HG03565 (cell line): ENCODE results near the gene TOB1.

Source experiments
- ATAC-seq: cut with Tn5 transposase; IDR thresholded peaks from one replicate; pipeline ENCODE4 v1.9.1; 2021; ENCODE audit warnings: mild to moderate bottlenecking, moderate library complexity; ENCODE audit not compliant: unreplicated experiment

TOB1 gene, protein sequence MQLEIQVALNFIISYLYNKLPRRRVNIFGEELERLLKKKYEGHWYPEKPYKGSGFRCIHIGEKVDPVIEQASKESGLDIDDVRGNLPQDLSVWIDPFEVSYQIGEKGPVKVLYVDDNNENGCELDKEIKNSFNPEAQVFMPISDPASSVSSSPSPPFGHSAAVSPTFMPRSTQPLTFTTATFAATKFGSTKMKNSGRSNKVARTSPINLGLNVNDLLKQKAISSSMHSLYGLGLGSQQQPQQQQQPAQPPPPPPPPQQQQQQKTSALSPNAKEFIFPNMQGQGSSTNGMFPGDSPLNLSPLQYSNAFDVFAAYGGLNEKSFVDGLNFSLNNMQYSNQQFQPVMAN

DNA sequence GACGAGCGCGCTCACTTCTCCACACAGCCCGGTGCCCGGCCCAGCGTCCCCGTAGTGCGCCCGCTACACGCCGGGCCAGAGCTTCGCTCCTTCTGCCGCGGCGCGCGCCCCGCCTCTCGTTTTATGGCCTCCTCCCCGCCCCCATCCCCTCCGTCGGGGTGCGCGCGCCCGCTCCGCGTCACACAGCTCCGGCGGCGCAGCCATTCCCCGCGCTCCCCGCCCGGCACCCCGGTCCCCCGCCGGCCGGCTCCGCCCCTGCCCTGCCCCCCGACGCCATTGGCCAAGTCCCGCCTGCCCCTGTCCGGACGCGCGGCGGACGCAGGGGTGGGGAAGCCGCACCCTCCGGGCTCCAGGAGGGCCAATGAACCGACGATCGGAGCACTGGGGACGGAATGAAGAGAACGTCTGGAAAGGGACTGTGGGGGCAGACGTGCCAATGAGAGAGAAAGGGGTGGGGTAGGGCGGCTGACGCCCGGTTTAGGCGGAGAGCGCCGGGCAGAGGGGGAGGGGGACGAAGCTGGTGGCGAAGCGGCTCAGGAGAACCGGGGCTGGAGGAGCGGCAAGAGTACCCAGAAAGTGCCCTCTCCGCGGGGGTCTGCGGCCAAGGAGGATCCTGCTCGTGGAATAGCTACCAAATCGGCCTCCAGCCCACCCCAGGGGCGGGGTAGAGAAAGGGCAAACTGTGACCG is at the start of gene TOB1:
Gene TOB1, minus strand, starts transcription at position 94 of the 689 bp plus-strand sequence. CDS start 2,337 bp downstream, outside the sequence.
- ATAC-seq = peak; percentile 44

DNA sequence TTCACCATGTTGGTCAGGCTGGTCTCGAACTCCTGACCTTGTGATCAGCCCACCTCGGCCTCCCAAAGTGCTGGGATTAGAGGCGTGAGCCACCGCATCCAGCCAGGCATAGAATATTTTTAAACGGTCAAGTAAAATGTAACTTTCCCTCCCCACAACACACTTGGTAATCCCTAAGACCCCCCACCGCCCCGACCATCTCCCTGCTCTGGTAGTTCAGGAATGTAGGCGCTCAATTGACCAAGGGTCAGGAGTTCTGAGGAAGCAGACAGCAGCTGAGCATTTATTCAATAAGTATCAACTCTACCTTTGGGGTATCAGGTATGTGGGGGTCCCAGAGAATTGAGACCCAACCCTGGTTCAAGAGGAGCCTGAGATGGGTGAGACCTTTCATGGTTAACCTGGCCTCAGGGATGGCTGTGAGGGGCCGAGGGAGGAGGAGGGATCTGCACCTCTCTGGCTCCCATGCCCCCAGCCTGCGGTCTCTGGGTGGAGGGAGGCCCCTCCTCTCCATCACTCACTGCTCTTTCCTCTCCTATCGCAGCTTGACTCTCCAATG is 48.4 kb upstream of the TOB1 start:
- ATAC-seq = no peak

DNA sequence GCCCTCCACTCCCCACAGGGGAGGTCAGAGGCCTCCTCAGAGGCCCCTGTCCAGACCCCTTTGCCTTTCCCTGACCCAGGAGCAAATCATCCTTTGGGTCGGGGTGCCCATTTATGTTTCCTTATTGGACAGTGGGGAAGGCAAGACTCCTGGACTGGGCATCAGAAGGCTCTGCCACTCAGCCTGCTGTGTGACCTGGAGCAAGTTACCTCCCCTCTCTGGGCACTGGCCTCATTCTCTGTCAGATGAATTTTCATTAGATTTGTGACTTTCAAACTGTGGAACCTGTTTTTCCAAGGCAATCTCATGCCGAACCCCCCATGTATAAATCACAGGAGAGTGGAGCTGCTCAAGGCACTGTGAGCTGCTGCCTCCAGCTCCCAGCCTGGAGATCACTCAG is 47.0 kb upstream of the TOB1 start:
- ATAC-seq = no peak

DNA sequence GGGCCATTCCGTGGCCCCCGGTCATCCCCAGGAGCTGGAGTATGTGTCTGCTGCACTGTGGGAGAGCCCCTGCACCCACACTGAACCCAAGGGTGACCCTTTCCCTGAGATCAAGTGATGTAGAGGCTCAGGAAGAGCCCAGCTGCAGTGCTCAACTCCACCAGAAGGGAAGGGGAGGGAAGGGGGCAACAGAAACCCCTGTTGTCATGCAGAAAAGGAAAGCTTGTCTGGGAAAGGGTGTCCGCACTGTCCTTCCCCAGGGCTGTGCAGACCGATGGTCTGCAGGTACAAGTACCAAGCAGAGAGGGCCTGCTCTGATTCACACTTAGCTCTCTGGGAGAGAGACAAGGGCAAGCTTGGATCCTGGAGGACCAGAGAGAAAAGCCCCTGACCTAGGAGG is 45.7 kb upstream of the TOB1 start:
- ATAC-seq = no peak

DNA sequence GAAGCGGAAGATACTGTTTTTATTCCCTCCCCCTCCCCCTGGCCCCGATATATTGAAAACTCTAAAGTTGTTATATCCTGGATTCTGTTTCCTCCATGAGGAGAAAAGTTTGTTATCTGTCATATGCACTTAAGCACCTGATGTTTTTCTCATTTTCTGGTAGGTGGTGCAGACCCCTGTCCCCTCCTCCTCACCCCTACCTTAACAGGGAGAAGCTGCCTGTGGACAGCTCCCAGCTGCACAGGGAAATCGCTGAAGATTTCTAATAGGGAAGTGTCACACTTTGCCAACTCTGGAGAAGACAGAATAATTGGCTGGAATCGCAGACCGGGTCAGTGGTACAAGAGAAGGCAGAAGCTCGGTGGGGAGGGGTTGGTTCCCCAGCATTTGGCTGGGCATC is 45.3 kb upstream of the TOB1 start:
- no peak for ATAC-seq

DNA sequence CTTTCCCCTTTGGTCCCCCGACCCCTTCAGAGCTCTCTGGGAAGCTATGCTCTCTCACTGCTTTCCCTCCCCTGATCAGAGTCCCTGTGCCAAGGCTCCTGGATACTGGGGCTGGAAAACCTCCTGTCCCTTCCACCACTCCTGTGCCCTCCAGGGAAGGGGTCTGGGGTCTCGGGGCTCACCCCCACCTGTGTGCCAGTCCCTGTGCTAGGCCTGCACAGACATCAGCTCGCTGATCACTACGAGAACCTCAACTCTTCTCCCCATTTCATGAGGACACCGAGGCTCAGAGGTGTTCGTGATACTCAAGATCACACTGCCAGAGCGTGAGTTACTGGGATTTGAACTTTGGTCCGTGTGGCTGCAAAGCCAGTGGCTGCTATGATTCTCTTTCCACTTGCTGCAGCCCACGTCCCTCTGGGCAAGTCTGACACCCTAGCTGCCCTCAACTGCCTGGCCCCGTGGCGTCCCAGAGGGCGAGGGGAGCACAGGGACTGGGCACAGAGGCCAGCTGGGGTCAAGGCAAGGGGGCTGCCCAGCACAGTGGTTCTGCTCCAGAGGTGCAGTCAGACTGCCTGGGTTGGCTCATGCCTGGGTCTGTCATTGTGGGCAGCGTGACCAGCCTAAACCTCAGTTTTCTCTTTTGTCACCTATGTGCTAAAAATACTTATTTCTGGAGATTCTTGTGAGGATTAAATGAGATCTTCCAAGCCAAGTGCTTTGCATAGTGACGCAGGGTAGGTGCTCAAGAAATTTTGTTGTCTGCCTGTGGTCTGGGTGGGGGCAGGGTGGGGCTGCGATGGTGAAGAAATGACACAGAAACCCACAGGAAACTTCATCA is 43.8 kb upstream of the TOB1 start:
- ATAC-seq = no peak

DNA sequence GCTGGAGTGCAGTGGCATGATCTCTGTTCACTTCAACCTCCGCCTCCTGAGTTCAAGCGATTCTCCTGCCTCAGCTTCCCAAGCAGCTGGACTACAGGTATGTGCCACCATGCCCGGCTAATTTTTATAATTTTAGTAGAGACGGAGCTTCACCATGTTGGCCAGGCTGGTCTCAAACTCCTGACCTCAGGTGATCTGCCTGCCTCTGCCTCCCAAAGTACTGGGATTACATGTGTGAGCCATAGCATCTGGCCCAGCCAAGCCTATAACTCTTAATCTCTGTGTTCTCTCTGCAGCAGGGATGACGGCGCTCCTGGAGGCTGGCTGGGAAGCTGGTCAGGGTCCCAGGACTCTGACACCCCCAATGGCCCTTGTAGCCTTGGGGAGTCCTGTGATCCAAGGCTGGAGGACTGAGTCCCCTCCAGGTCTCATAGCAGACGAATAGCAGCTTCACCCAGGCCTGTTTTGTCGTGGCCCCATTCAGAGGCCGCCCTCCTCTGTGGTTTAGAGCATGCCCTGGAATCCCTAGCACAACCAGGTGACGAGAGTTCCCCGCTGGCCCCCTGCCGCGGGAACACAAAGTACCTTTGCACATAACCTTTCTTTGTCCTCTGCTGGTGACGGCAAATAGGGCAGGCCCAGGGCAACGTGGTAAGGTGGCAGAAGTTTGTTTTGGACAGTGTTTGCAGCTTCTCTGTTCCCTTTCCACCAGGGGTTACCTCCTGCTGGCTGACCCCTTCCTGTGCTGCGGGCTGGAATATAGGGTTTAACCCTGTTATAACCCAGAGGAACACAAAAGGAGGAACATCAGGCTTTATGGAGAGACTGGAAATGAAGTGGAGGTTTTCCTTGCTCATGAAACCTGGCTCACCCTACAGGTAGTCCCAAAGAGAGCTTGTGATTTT is 43.0 kb upstream of the TOB1 start:
- ATAC-seq = no peak

DNA sequence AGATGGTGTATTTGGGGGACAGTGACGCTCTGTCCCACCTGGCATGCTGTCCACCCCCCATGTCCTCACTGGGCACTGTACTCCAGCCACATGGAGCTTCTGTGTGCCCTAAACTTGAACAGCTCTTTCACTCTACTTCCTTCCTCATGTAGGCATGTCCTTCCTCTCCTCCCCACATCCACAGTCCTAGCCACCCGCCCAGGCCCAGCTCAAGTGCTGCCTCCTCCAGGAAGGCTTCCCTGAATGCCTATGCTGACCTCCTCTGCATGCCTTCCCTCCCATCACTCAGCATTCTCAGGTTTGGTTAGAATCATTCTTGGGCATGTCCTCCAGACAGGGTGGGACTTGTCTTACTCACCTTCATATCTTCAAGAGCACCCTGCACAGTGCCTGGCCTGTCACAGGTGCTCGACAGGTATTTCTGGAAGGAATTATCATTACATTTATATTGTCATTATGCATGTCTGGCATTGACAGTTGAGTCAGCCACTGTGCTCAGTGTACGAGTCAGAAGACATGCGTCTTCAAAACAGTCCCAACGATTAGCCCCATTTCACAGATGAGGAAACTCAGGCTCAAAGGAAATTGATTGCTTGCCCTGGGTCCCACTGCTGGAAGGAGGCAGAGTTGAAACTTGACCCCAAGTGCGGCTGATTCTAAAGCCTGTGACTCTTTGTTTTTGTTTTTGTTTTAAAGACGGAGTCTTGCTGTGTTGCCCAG is 42.1 kb upstream of the TOB1 start:
- ATAC-seq = no peak

DNA sequence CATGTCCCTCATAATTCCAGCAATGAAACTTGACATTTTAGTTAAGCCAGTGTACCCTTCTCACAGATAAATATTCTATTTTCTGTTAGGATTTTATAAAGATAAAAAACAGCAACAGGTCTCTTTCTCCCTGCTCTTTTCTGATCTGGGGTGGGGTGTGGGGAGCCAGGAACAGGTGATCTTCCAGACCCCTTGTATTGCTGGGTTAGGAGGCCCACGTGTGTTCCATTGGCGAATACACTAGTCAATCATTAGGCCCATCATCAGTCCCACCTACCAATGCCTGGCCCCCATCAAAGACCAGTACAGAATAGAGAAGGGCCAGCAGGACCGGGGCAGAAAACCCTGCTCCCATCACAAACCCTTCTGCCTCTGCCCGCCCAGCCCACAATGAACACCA is 40.3 kb upstream of the TOB1 start:
- no peak for ATAC-seq

DNA sequence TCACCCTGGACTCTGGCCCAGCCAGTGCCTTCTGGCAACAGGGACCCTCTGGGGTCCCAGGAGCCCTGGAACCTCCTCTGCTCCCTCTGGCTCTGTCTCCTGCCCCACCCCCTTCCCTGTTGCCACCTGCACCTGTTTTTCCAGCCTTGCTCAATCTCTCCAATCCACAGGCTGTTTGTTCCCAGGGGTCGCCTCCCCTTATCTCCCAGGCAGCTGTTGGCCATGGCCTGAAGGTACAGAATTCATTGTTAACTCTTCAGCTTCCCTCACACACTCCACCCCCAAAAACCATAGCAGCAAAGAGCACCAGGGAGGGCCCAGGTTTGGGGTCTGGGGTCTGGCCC is 39.3 kb upstream of the TOB1 start:
- ATAC-seq = no peak

DNA sequence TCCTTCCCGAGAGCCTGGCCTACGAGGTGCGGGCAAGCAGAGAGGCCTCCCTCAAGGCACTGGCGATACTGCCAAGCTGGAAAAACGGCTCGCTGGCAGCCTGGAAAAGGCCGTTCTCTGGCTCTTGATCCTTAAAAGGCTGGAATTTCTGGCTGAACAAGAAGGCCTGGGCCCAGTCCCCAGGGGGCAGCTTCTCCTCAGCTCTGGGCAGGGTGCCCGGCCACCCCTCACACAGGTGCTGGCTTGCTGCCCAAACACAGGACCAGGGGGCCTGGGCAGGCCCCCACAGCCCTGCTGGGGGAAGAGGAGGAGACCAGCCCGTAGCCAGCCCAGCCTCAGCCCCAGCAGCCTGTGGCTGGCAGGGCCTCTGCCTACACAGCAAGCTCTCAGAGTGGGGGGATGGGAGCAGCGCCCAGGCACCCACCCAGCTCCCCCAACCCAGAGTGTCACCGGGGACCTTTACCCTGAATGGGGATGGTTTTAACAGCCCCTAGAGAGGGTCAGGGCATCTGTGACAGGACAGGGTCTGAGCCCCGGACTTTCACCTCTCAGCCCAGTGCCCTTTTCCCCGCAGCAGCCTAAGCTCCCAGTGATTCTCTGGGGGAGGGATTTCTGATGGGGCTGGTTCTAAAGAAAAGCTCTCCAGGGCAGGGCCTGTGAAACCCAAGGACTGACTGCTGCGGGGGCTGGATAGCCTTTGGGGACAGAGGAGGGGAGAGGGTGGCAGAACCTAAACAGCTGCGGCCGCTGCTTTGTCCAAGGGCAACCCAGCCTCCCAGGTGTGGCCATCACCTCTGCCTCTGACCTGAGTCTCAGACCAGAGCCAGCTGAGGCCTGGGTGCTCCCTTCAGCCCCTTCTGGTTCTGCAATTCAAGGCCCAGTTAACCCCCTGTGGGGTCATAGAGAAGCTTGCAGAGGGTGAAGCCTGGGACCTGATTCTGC is 38.6 kb upstream of the TOB1 start:
- ATAC-seq = no peak

DNA sequence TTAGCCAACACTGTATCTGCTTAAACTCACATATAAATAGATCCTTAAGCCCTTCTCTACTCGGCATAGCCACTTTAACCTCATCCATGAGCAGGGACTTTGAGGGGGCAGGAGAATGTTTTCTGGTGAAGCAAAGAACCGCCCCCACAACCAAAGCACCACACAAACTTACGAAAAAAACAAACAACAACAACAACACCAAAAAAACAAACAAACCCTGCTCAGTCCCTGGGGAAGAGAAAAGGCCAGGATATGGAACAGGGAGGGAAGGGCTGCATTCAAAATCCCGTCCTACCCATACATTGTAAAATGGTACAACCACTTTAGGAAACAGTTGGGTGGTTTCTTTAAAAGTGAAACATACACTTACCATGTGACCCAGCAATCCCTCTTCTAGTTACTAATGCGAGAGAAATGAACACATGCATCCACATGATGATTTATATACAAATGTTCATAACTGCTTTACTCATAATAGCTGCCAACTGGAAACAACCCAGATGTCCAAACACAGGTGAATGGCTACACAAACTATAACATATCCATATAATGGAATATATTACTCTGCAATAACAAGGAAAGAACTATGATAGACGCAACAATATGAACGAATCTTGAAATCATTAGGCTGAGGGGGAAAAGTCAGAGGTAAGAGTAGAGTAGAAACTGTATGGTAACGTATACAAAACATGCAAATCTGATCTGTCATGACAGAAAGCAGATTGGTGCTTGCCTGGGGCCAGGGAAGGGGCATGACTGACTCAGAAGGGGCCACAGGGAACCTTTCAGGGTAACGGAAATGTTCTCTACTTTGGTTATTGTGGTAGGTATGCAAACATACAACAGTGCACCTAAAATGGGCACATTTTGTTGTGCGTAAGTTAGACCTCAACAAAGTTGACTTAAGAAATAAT is 37.7 kb upstream of the TOB1 start:
- no peak for ATAC-seq

DNA sequence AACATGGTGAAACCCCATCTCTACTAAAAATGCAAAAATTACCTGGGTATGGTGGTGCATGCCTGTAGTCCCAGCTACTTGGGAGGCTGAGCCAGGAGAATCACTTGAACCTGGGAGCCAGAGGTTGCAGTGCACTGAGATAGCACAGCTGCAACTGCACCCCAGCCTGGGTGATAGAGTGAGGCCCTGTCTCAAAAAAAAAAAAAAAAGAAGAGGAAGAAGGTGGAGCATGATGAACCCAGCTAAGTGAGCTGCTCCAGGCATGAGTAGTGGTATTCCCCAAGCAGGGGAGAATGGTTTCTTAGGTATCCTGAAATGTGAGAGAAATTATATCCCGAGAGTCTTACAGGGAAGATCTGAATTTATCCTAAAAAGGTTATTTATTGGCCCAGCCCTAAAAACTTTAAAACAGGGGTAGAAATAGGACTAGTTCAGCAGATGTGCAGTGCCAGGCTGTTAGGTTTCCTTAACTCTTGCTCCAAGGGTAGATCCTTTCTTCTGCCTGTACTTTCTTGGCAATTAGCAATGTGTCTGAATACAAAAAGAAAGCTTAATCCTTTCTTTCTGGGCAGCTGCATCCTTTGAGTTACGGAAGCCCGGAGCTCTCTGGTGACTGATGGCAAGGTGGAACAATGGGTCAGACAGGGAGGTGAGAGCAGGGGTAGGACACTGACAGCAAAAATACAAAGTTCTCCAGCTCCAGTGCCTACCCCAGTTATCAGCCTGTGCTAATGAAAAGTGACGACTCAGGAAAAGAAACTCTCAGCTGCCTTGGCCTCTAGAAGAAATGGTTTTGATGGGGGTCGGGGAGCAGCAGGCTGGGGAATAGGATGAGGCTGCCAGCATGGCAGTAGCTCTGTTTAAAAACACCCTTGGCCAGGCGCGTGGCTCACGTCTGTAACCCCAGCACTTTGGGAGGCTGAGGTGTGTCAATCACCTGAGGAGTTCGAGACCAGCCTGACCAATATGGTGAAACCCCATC is 36.5 kb upstream of the TOB1 start:
- ATAC-seq = no peak

DNA sequence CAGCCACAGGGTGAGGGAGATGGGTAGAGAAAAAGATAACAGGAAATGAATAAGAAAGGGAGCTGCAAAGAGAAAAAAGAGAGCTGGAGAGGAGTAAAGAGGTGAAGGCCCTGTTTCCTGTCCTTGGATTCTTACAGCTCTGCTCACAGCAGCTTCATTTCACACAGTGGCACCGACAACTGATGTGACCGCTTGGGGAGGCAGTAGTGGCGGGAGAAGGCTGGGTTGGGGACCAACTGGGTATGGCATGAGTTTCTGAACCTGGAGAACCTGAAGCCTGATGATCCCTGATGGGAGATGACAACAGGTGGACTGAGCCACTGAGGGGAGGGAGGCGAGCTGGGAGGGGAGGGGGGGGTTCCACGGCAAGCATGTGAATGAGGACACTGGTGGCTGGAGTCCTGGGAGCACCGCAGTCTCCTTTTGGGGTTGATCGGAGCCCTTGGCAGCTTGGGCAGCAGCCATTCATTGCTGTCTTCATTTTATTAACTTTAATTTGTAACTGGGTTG is 34.3 kb upstream of the TOB1 start:
- no peak for ATAC-seq

DNA sequence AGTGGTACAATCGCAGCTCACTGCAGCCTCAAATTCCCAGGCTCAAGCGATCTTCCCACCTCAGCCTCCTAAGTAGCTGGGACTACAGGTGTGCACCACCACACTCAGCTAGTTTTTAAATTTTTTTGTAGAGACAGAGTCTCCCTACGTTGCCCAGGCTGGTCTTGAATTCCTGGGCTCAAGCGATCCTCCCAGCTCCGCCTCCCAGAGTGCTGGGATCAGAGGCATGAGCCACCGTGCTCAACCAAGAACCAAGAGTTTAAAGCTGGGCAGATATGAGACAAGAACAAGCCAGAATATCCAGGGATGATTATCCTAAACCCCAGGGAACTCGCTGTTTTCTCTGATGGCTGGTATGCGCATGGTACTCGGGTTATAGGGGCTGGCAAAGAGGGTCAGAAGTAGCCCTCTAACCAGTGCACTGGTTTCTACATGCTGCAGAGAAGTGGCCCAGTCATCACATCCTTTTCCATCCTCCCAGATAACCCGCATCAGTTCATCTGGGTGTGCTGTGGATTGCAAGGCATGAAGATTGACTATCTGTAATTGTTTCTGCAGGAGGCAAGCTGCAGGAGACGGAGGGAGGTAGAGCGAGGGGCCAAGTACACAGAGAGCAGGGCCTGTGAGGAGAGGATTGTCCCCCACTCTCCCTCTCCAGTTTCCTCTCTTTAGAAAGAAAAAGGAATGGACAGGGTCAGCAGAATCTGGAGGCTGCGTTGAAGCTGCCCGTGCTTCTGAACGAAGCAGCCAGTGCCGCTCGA is 33.6 kb upstream of the TOB1 start:
- no peak for ATAC-seq
